DMS153 (cell line): ENCODE measurements around the gene E4F1.

Experiments
- DNase-seq: peaks from one replicate; lab custom pipeline; 2025; lab: John Stamatoyannopoulos, UW

Gene E4F1

GRCh38 chr16:2275476-2276367 lies 52.3 kb downstream of the E4F1 start:
- no peak for DNase-seq

DNA sequence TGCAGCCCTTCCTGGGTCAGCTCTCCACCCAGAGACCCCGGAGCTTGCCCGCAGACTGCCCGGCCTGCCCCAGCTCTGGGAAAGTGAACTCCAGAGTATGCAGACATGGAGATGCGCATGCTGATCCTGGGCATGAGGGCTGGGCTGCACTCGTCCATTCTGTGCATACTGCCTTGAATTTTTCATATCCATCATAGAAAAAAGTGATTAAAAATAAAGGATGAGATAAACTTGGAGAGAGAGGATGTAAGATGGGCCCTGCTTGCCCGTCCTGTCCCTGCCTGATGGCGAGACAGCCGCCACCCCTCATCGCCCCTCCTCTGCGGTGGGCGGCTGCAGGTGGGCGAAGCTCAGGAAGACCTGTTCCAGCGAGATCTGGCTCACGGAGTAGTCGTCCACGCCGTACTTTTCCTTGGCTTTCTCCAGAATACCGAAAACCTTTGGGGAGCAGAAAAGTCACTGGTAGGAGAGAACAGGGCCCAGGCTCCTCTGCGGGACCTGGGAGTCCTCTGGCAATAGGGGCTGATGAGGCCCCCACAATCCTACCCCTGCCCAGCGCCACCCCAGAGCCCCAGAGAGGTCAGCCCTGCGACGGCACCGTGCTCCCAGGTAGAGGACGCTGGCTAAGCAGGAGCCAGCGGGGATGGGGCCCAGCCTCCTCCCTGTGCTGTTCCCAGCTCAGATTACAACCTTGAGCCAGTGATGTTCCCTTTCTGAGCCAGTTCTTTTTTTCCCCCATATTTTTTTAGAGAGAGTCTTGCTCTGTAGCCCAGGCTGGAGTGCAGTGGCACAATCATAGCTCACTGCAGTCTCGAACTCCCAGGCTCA lies 53.2 kb downstream of the E4F1 start:
- no peak for DNase-seq

GRCh38 chr16:2277466-2278271 lies 54.3 kb downstream of the E4F1 start:
- no peak for DNase-seq

- DNase-seq: no peak
Measured at GRCh38 chr16:2278272-2278608, 54.8 kb downstream of the E4F1 start.

GRCh38 chr16:2278956-2279800 lies 55.8 kb downstream of the E4F1 start:
- DNase-seq: no peak

DNA sequence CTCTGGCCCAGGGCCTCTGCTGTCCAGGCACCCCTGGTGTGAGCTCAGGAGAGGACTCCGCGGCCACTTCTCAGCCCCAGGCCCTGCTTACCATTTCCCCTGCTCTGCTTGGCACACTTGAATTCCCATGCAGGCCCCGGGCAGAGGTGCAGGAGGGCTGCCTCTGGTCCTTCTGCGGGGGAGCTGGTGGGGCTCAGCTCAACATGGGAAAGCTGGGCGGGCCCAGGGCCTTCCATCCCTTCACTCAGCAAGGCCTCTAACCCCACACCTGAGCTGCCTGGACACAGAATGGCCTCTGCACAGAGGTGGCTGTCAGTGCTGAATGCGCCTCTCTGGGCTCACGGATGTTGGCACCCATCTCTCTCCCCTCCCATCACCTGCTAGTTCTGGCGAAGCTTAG lies 57.1 kb downstream of the E4F1 start:
- no peak for DNase-seq

DNA sequence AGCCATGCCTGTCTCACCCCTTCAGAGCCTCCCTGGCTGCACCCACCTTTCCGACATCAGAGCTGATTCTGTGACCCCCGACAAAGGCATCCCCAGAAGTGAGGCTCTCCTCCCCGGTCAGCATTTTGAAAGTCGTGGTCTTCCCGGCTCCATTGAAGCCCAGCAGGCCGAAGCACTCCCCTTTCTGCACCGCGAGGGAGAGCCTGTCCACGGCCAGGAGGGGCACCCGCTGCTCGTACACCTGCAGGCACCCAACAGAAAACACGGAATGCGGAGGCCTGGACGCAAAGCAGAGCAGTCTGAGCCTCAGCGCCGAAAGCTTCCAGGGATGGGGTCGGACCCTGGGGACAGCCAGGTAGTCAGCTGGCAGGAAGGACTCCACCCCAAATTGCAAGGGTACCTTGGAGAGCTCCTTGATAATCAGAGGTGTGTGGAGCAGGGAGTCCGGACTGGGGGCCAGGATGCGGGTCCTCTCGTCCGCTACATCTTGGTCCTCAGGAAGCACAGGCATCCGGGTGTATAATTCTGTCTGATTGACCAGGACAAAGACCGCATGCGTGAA lies 57.7 kb downstream of the E4F1 start:
- DNase-seq: no peak

GRCh38 chr16:2282262-2282661 lies 58.9 kb downstream of the E4F1 start:
- DNase-seq: no peak

DNA sequence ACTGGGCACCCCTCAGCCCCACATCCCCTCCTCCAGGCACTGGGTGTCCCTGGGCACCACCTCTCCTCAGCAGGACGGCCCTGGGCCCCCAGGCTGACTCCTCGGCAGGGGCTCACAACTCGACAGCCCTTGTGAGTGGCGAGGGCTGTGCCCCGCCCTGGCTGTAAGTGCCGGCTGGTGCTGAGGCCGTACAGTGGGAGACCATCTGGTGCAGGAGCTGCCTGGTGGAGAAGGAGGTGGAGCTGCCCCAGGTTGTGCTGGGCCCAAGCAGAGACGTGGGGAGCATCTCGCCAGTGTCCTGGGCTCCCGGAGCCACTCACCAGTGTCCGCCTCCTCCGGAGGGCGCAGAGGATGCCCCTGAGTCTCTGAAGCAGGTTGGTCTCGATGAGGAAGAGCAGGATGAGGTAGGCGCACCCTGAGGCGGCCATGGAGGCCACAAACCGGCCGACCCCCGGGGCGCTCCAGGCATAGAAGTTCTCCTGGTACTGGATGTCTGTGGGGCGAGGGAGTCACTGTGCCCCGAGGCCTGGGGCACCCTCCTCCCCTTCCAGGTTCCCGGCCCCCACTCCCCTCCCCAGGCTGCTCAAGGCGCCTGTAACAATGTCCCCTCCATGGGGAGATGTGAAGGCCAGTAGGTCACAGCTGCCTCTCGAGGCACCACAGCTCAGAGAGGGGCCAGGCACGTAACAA lies 59.6 kb downstream of the E4F1 start:
- no peak for DNase-seq

GRCh38 chr16:2284001-2284770 lies 60.8 kb downstream of the E4F1 start:
- DNase-seq: no peak

DNA sequence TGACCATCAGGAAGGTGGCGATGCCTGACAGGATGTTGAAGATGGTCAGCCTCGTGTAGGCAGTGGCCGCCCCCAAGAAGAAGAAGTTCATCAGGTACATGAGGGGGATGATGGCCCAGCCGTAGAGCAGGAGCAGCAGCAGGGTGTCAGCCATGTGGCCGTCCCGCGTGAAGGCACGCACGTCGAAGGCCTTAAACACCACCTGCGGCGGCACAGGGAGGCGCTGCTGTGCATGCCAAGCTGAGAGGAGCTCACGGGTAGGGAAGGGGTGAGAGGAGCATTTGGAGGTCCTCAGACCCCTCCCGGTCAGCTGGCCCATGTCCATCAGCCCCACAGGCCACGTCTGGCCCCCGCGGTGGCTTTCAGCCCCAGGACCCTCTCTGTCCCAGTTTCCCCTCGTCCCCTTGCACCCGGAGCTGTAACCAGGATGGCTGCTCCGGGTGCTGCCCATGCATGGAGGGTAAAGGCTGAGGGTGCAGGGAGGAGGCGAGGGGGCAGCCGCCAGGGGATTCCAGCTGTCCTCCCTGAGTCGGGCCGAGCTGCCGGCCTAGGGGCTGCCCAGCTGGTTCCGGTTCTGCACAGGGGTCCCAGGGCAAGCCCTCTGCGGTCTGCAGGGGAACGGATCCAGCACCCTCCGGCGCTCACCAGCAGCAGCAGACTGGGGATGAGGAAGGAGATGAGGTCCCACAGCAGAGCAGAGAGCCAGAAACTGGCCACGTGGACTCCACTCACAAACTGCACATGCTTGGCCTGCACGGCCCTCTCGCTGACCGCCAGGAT lies 61.6 kb downstream of the E4F1 start:
- no peak for DNase-seq
